A549 (cell line): ENCODE measurements around the gene NRG3. TPM values are rescaled to one million over a fixed set of nuclear protein-coding genes. Genes with fewer than 3 reads are reported as not detected.

Experiments
- ATAC-seq, 2 experiments: fragments of 200-7000 bp in 1 of 2; fragments of >200 bp in 1 of 2; cut with Nextera tagmentation in 1 of 2; cut with Tn5 transposase in 1 of 2; 3 replicates each; pipeline versions ENCODE4 v1.8.0 to v1.9.1; 2018 to 2020; ENCODE audit warnings: mild to moderate bottlenecking in 1 of 2, moderate library complexity in 1 of 2
- CTCF ChIA-PET: fragments of 300-600 bp; sonication (Branson Sonifier 250); formaldehyde crosslinking; extraction: SDS; loops from one replicate; lab custom pipeline; 2021; ENCODE audit warnings: antibody characterized with exemption, inconsistent platforms; lab: Yijun Ruan, JAX
- POLR2A ChIA-PET: fragments of 350-600 bp; formaldehyde crosslinking; extraction: SDS; loops from one replicate; lab custom pipeline; 2021; ENCODE audit warnings: antibody characterized with exemption, inconsistent platforms; lab: Yijun Ruan, JAX
- DNase-seq, 2 experiments: peaks; one replicate each; pipeline versions ENCODE4 v3.0.0 to v3.0.0-alpha.2; 2011 to 2016; ENCODE audit warnings: low read depth in 1 of 2, low spot score in 1 of 2
- FAIRE-seq: peaks from 2 replicates; lab custom pipeline; 2011; peaks lifted over from hg19 to GRCh38; lab: Jason Lieb, UNC
- H3K27ac ChIP-seq, 2 experiments: fragments of >200 bp; sonication (Bioruptor Twin); formaldehyde crosslinking; 3 replicates each; pipeline ENCODE4 v1.5.1; 2016 to 2017
- H3K4me1 ChIP-seq: fragments of >200 bp; sonication (Bioruptor Twin); formaldehyde crosslinking; 3 replicates; pipeline ENCODE4 v1.6.1; 2016
- H3K4me2 ChIP-seq: fragments of >200 bp; sonication (Bioruptor Twin); formaldehyde crosslinking; 3 replicates; pipeline ENCODE4 v1.6.1; 2016
- H3K4me3 ChIP-seq: fragments of >200 bp; sonication (Bioruptor Twin); formaldehyde crosslinking; 3 replicates; pipeline ENCODE4 v1.5.1; 2016
- H3K9me3 ChIP-seq: fragments of >200 bp; sonication (Bioruptor Twin); formaldehyde crosslinking; 3 replicates; pipeline ENCODE4 v1.6.1; 2016
- BHLHE40 ChIP-seq: IDR thresholded peaks from 2 replicates; pipeline ENCODE4 v1.6.1; 2012; ENCODE audit warnings: low read depth, low read length, inconsistent platforms
- CBX2 ChIP-seq: fragments of 200-600 bp; sonication (generic); IDR thresholded peaks from 2 replicates; pipeline ENCODE4 v1.6.1; 2016; ENCODE audit warnings: low read depth, mild to moderate bottlenecking, borderline replicate concordance
- EHF ChIP-seq: fragments of 250-450 bp; sonication (Bioruptor Pico); IDR thresholded peaks from 2 replicates; pipeline ENCODE4 v1.5.0; 2020; ENCODE audit warnings: mild to moderate bottlenecking
- ELK1 ChIP-seq: fragments of 150-350 bp; IDR thresholded peaks from 2 replicates; pipeline ENCODE4 v1.6.1; 2014; ENCODE audit warnings: low read depth, mild to moderate bottlenecking, low read length
- EP300 ChIP-seq, 2 experiments: fragments of >200 bp; sonication (Bioruptor Twin); formaldehyde crosslinking; IDR thresholded peaks; 2 replicates in 1 of 2; 3 replicates in 1 of 2; pipeline ENCODE4 v1.6.1; 2016 to 2017
- FOSB ChIP-seq: fragments of 250-450 bp; sonication (Bioruptor Pico); IDR thresholded peaks from 2 replicates; pipeline ENCODE4 v1.5.0; 2020; ENCODE audit warnings: mild to moderate bottlenecking, moderate library complexity
- FOXS1 ChIP-seq: fragments of 250-450 bp; sonication (Bioruptor Pico); IDR thresholded peaks from 2 replicates; pipeline ENCODE4 v1.5.0; 2020; ENCODE audit warnings: mild to moderate bottlenecking, moderate library complexity
- GATA3 ChIP-seq: IDR thresholded peaks from 2 replicates; pipeline ENCODE4 v1.6.1; 2012; ENCODE audit warnings: borderline replicate concordance
- JUNB ChIP-seq: fragments of >200 bp; sonication (Bioruptor Twin); formaldehyde crosslinking; IDR thresholded peaks from 2 replicates; pipeline ENCODE4 v1.6.1; 2016
- MAFK ChIP-seq: fragments of 450-650 bp; IDR thresholded peaks from 2 replicates; pipeline ENCODE4 v1.6.1; 2014; ENCODE audit not compliant: partially characterized antibody
- MAZ ChIP-seq: fragments of 150-350 bp; IDR thresholded peaks from 2 replicates; pipeline ENCODE4 v1.6.1; 2014; ENCODE audit warnings: antibody characterized with exemption, low read depth, low read length, borderline replicate concordance
- NFE2L2 ChIP-seq: fragments of 150-350 bp; conservative IDR thresholded peaks from 2 replicates; pipeline ENCODE4 v1.6.1; 2014; ENCODE audit warnings: low read length
- NR3C1 ChIP-seq: fragments of >200 bp; sonication (Bioruptor Twin); formaldehyde crosslinking; IDR thresholded peaks from 3 replicates; pipeline ENCODE4 v1.6.1; 2017
- RAD21 ChIP-seq, 2 experiments: fragments of >200 bp in 1 of 2; sonication (Bioruptor Twin) in 1 of 2; formaldehyde crosslinking in 1 of 2; IDR thresholded peaks in 1 of 2; conservative IDR thresholded peaks in 1 of 2; 2 replicates in 1 of 2; 3 replicates in 1 of 2; pipeline ENCODE4 v1.6.1; 2012 to 2018; ENCODE audit warnings: inconsistent platforms in 1 of 2
- RFX5 ChIP-seq: fragments of 450-650 bp; IDR thresholded peaks from 2 replicates; pipeline ENCODE4 v1.7.1; 2014; ENCODE audit warnings: antibody characterized with exemption, mild to moderate bottlenecking, moderate library complexity
- SREBF2 ChIP-seq: fragments of 450-650 bp; IDR thresholded peaks from 2 replicates; pipeline ENCODE4 v1.6.1; 2014; ENCODE audit warnings: mild to moderate bottlenecking, moderate library complexity
- TP53 ChIP-seq: fragments of 250-450 bp; sonication (Bioruptor Pico); IDR thresholded peaks from 2 replicates; pipeline ENCODE4 v1.5.0; 2021; ENCODE audit warnings: mild to moderate bottlenecking, moderate library complexity
- ZC3H11A ChIP-seq: fragments of 450-650 bp; IDR thresholded peaks from 2 replicates; pipeline ENCODE4 v1.6.1; 2014; ENCODE audit warnings: antibody characterized with exemption, mild to moderate bottlenecking
- ZFP36 ChIP-seq: fragments of 450-650 bp; IDR thresholded peaks from 2 replicates; pipeline ENCODE4 v1.6.1; 2014; ENCODE audit warnings: borderline replicate concordance; ENCODE audit not compliant: partially characterized antibody
- ZNF302 ChIP-seq: fragments of 250-450 bp; sonication (Bioruptor Pico); IDR thresholded peaks from 2 replicates; pipeline ENCODE4 v1.9.0; 2021; ENCODE audit warnings: inconsistent platforms, mild to moderate bottlenecking, moderate library complexity
- ZSCAN20 ChIP-seq: fragments of 250-450 bp; sonication (Bioruptor Pico); IDR thresholded peaks from 2 replicates; pipeline ENCODE4 v1.8.0; 2022; ENCODE audit warnings: mild to moderate bottlenecking, moderate library complexity
- WGBS: methylation state at CpG from one replicate; pipeline ENCODE4 v1.1.6; 2017; ENCODE audit errors: missing lambda C conversion rate; 5-methylcytosine and 5-hydroxymethylcytosine counted together
- polyA plus RNA-seq, 4 experiments: library from polyadenylated mRNA; depleted of rRNA in 3 of 4; stranded (reverse); fragments of >200 nt; fragmentation: RNase III in 1 of 4; extraction: RNeasy Plus Mini Kit Qiagen cat#74134 plus additional on column Dnase treatment in 1 of 4; gene quantifications; 2 replicates in 3 of 4; 3 replicates in 1 of 4; pipeline ENCODE4 v1.2.3, GENCODE V29; 2011 to 2017
- TF ChIP-seq, protein P1 (sequence below): fragments of 250-450 bp; sonication (Bioruptor Pico); IDR thresholded peaks from 2 replicates; pipeline ENCODE4 v1.5.0; 2021; ENCODE audit warnings: mild to moderate bottlenecking, moderate library complexity, borderline replicate concordance
- TF ChIP-seq, protein P2 (sequence below): fragments of 450-650 bp; IDR thresholded peaks from 2 replicates; pipeline ENCODE4 v1.6.1; 2014; ENCODE audit warnings: antibody characterized with exemption
- TF ChIP-seq, protein P3 (sequence below): fragments of 200-600 bp; sonication (generic); IDR thresholded peaks from 2 replicates; pipeline ENCODE4 v1.6.1; 2016; ENCODE audit warnings: antibody characterized with exemption, mild to moderate bottlenecking, moderate library complexity
- TF ChIP-seq, protein P4 (sequence below): fragments of 250-450 bp; sonication (Bioruptor Pico); IDR thresholded peaks from 2 replicates; pipeline ENCODE4 v1.5.0; 2020; ENCODE audit warnings: low read depth, mild to moderate bottlenecking, moderate library complexity

The NRG3 gene
- polyA plus RNA-seq, 2 of the 4 experiments (the other 2 are of a cell fraction), result not detected

DNA sequence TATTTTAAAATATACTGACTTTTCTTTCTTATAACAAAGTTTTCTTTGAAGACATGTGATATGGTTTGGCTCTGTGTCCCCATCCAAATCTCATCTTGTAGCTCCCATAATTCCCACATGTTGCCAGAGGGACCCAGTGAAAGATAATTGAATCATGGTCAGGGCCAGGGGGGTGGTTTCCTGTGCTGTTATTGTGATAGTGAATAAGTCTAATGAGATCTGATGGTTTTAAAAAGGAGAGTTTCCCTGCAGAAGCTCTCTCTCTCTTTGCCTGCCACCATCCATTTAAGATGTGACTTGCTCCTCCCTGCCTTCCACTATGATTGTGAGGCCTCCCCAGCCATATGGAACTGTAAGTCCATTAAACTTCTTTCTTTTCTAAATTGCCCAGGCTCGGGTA is 768.1 kb downstream of the NRG3 start:
- Histone ChIP-seq H3K4me2 (no peak overlapping the region), H3K4me3 (no peak overlapping the region), H3K27ac (no peak overlapping the region), H3K4me1 (no peaks in the 10 kb centered on the region), H3K9me3 (no peaks in the 10 kb centered on the region)
- ChIA-PET POLR2A (no interaction called here), CTCF (no interaction called here)
- WGBS, result 11% methylated on average over 1 of the region's 1 CpG
- ATAC-seq (no peak), DNase-seq (no peak), FAIRE-seq (no peak)
- TF ChIP-seq EP300 (IDR thresholded peaks at IDR 0.05), result no peak
- TF ChIP-seq RFX5, result no peak
- TF ChIP-seq BHLHE40, result no peak
- no peak for TF ChIP-seq MAFK
- no peak for TF ChIP-seq JUNB
- TF ChIP-seq ZSCAN20 (CRISPR knock-in tag), result no peak
- no peak for TF ChIP-seq EHF
- no peak for TF ChIP-seq TP53
- TF ChIP-seq ZFP36, result no peak
- TF ChIP-seq CBX2, result no peak
- TF ChIP-seq ZNF302, result no peak
- TF ChIP-seq, protein P1, sequence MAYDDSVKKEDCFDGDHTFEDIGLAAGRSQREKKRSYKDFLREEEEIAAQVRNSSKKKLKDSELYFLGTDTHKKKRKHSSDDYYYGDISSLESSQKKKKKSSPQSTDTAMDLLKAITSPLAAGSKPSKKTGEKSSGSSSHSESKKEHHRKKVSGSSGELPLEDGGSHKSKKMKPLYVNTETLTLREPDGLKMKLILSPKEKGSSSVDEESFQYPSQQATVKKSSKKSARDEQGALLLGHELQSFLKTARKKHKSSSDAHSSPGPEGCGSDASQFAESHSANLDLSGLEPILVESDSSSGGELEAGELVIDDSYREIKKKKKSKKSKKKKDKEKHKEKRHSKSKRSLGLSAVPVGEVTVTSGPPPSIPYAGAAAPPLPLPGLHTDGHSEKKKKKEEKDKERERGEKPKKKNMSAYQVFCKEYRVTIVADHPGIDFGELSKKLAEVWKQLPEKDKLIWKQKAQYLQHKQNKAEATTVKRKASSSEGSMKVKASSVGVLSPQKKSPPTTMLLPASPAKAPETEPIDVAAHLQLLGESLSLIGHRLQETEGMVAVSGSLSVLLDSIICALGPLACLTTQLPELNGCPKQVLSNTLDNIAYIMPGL, result no peak
- no peak for TF ChIP-seq FOSB (CRISPR knock-in tag)
- TF ChIP-seq ELK1, result no peak
- TF ChIP-seq, protein P2, sequence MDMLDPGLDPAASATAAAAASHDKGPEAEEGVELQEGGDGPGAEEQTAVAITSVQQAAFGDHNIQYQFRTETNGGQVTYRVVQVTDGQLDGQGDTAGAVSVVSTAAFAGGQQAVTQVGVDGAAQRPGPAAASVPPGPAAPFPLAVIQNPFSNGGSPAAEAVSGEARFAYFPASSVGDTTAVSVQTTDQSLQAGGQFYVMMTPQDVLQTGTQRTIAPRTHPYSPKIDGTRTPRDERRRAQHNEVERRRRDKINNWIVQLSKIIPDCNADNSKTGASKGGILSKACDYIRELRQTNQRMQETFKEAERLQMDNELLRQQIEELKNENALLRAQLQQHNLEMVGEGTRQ, result no peak
- TF ChIP-seq, protein P3, sequence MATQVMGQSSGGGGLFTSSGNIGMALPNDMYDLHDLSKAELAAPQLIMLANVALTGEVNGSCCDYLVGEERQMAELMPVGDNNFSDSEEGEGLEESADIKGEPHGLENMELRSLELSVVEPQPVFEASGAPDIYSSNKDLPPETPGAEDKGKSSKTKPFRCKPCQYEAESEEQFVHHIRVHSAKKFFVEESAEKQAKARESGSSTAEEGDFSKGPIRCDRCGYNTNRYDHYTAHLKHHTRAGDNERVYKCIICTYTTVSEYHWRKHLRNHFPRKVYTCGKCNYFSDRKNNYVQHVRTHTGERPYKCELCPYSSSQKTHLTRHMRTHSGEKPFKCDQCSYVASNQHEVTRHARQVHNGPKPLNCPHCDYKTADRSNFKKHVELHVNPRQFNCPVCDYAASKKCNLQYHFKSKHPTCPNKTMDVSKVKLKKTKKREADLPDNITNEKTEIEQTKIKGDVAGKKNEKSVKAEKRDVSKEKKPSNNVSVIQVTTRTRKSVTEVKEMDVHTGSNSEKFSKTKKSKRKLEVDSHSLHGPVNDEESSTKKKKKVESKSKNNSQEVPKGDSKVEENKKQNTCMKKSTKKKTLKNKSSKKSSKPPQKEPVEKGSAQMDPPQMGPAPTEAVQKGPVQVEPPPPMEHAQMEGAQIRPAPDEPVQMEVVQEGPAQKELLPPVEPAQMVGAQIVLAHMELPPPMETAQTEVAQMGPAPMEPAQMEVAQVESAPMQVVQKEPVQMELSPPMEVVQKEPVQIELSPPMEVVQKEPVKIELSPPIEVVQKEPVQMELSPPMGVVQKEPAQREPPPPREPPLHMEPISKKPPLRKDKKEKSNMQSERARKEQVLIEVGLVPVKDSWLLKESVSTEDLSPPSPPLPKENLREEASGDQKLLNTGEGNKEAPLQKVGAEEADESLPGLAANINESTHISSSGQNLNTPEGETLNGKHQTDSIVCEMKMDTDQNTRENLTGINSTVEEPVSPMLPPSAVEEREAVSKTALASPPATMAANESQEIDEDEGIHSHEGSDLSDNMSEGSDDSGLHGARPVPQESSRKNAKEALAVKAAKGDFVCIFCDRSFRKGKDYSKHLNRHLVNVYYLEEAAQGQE, result no peak

- FAIRE-seq, result no peak
- Histone ChIP-seq H3K27ac (no peak overlapping the region), H3K4me1 (no peaks in the 10 kb centered on the region), H3K9me3 (no peaks in the 10 kb centered on the region), H3K4me3 (no peak overlapping the region), H3K4me2 (no peak overlapping the region)
- no peak for ATAC-seq
- DNase-seq, result no peak
- ChIA-PET POLR2A (no interaction called here), CTCF (no interaction called here)
- 38% methylated on average over 5 of the region's 5 CpGs for WGBS
- TF ChIP-seq RAD21 (conservative IDR thresholded peaks at IDR 0.05 in 1 of 2, IDR thresholded peaks at IDR 0.05 in 1 of 2) (no peak), EHF (no peak), GATA3 (no peak), NFE2L2 (no peak), ELK1 (no peak), ZC3H11A (no peak), FOXS1 (CRISPR knock-in tag) (no peak), SREBF2 (no peak), NR3C1 (no peak), MAZ (no peak)
- TF ChIP-seq, protein P3, result no peak
- TF ChIP-seq, protein P4, sequence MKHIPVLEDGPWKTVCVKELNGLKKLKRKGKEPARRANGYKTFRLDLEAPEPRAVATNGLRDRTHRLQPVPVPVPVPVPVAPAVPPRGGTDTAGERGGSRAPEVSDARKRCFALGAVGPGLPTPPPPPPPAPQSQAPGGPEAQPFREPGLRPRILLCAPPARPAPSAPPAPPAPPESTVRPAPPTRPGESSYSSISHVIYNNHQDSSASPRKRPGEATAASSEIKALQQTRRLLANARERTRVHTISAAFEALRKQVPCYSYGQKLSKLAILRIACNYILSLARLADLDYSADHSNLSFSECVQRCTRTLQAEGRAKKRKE (CRISPR knock-in tag), result no peak
Observed at GRCh38 chr10:82643601-82644000, 768.6 kb downstream of the NRG3 start.
